KMS-11 (cell line): ENCODE data around the gene KIF16B.

Experiments
- H2AFZ ChIP-seq: fragments of 200-600 bp; sonication (generic); 2 replicates; pipeline ENCODE4 v1.6.1; 2016; ENCODE audit warnings: antibody characterized with exemption, mixed run types, low read depth
- H3K27ac ChIP-seq: fragments of 200-600 bp; sonication (generic); 2 replicates; pipeline ENCODE4 v1.6.1; 2016; ENCODE audit warnings: mild to moderate bottlenecking, mixed run types
- H3K27me3 ChIP-seq: fragments of 200-600 bp; sonication (generic); 2 replicates; pipeline ENCODE4 v1.6.1; 2017; ENCODE audit warnings: mild to moderate bottlenecking, low read depth, mixed run types, moderate library complexity; ENCODE audit not compliant: insufficient read depth
- H3K36me3 ChIP-seq: fragments of 200-600 bp; sonication (generic); 2 replicates; pipeline ENCODE4 v1.6.1; 2017; ENCODE audit warnings: mild to moderate bottlenecking, mixed run types; ENCODE audit not compliant: insufficient read depth
- H3K4me1 ChIP-seq: fragments of 200-600 bp; sonication (generic); 2 replicates; pipeline ENCODE4 v1.6.1; 2016; ENCODE audit warnings: mild to moderate bottlenecking, low read depth, mixed run types; ENCODE audit not compliant: poor library complexity, severe bottlenecking
- H3K4me2 ChIP-seq: fragments of 200-600 bp; sonication (generic); 2 replicates; pipeline ENCODE4 v1.7.0; 2016; ENCODE audit warnings: mild to moderate bottlenecking, mixed run types
- H3K4me3 ChIP-seq: fragments of 200-600 bp; sonication (generic); IDR thresholded peaks from 2 replicates; pipeline ENCODE4 v1.6.1; 2017; ENCODE audit warnings: low read depth, low read length, mixed read lengths; ENCODE audit not compliant: insufficient read depth
- H3K79me2 ChIP-seq: fragments of 200-600 bp; sonication (generic); 2 replicates; pipeline ENCODE4 v1.6.1; 2016; ENCODE audit warnings: low read depth, mixed run types; ENCODE audit not compliant: insufficient read depth
- H3K9ac ChIP-seq: fragments of 200-600 bp; sonication (generic); 2 replicates; pipeline ENCODE4 v1.6.1; 2016; ENCODE audit warnings: mild to moderate bottlenecking, mixed run types
- H4K20me1 ChIP-seq: fragments of 200-600 bp; sonication (generic); 2 replicates; pipeline ENCODE4 v1.6.1; 2016; ENCODE audit warnings: mild to moderate bottlenecking, mixed run types; ENCODE audit not compliant: insufficient read depth
- TF ChIP-seq, protein P1 (sequence below): fragments of 200-600 bp; sonication (generic); conservative IDR thresholded peaks from 2 replicates; pipeline ENCODE4 v1.6.1; 2017; ENCODE audit warnings: low read depth, mild to moderate bottlenecking, antibody characterized with exemption, low read length, moderate library complexity, mixed read lengths

Gene KIF16B

DNA sequence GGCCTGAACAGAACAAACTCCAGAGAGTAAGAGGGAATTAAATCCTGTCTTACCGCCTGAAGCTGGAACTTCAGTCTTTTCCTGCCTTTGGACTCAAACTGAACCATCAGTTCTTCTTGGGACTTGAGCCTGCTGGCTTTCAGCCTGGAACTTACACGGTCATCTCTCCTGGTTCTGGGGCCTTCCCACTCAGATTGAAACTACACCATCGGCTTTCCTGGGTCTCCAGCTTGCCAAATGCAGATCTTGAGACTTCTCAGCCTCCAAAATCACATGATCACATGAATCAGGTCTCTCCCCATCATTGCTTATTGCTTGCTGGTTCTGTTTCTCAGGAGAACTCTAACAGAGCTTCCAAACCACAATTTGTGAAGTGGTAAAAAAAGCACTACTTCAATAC is 276.3 kb downstream of the KIF16B start:
- Histone ChIP-seq H3K36me3 (no peaks in the 10 kb centered on the region), H3K27me3 (no peaks in the 10 kb centered on the region), H3K4me1 (no peaks in the 10 kb centered on the region), H3K4me3 (no peak overlapping the region), H2AFZ (no peak overlapping the region), H3K4me2 (no peak overlapping the region), H4K20me1 (no peaks in the 10 kb centered on the region), H3K79me2 (no peaks in the 10 kb centered on the region), H3K9ac (no peak overlapping the region), H3K27ac (no peak overlapping the region)
- TF ChIP-seq, protein P1, sequence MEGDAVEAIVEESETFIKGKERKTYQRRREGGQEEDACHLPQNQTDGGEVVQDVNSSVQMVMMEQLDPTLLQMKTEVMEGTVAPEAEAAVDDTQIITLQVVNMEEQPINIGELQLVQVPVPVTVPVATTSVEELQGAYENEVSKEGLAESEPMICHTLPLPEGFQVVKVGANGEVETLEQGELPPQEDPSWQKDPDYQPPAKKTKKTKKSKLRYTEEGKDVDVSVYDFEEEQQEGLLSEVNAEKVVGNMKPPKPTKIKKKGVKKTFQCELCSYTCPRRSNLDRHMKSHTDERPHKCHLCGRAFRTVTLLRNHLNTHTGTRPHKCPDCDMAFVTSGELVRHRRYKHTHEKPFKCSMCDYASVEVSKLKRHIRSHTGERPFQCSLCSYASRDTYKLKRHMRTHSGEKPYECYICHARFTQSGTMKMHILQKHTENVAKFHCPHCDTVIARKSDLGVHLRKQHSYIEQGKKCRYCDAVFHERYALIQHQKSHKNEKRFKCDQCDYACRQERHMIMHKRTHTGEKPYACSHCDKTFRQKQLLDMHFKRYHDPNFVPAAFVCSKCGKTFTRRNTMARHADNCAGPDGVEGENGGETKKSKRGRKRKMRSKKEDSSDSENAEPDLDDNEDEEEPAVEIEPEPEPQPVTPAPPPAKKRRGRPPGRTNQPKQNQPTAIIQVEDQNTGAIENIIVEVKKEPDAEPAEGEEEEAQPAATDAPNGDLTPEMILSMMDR = no peak

DNA sequence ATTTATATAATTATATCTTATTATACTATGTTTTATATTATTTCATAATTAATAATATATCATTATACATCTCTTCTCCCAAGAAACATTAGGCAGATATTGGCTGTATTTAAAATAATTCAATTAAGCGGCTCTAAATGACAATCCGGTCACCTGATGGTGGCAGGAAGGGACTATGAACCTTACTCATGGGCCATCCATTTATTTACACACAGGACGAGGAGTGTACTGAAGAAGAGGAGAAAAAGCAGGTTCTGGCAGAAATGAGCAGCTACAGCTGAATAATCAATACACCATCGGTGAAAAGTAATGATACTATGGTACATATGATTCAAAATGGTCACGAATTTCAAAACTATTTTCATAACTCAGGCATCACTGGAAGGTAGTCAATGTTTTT is 277.7 kb downstream of the KIF16B start:
- no peak overlapping the region for H3K4me3 ChIP-seq
- no peaks in the 10 kb centered on the region for H3K79me2 ChIP-seq
- no peaks in the 10 kb centered on the region for H4K20me1 ChIP-seq
- TF ChIP-seq, protein P1 = no peak
- H3K4me1 ChIP-seq = no peaks in the 10 kb centered on the region
- H3K36me3 ChIP-seq = no peaks in the 10 kb centered on the region
- H3K4me2 ChIP-seq = no peak overlapping the region
- no peaks in the 10 kb centered on the region for H3K27me3 ChIP-seq
- H3K9ac ChIP-seq = no peak overlapping the region
- no peak overlapping the region for H3K27ac ChIP-seq
- no peak overlapping the region for H2AFZ ChIP-seq

DNA sequence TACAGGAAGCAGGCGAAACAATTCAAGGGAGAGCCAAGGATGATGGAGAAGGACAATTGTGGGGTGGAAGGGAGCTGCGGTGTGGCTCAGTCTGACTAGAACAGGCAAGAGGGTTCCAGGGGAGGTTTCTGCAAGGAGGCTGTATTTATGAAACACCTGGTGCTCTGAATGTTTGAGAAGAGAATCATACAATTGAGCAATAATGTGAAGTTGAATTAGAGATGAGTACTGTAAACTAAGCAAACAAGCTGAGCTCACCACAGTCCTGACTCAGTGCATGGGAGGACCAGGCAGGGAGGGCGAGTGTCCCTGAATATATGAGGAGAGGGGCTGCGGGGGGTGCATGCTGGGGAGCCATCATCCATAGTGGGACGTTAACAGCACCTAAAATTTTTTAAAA is 279.7 kb downstream of the KIF16B start:
- Histone ChIP-seq H3K4me1 (no peaks in the 10 kb centered on the region), H3K79me2 (no peaks in the 10 kb centered on the region), H3K4me3 (no peak overlapping the region), H3K27ac (no peak overlapping the region), H3K36me3 (no peaks in the 10 kb centered on the region), H2AFZ (no peak overlapping the region), H3K4me2 (no peak overlapping the region), H4K20me1 (no peaks in the 10 kb centered on the region), H3K27me3 (no peaks in the 10 kb centered on the region), H3K9ac (no peak overlapping the region)
- TF ChIP-seq, protein P1 = no peak

DNA sequence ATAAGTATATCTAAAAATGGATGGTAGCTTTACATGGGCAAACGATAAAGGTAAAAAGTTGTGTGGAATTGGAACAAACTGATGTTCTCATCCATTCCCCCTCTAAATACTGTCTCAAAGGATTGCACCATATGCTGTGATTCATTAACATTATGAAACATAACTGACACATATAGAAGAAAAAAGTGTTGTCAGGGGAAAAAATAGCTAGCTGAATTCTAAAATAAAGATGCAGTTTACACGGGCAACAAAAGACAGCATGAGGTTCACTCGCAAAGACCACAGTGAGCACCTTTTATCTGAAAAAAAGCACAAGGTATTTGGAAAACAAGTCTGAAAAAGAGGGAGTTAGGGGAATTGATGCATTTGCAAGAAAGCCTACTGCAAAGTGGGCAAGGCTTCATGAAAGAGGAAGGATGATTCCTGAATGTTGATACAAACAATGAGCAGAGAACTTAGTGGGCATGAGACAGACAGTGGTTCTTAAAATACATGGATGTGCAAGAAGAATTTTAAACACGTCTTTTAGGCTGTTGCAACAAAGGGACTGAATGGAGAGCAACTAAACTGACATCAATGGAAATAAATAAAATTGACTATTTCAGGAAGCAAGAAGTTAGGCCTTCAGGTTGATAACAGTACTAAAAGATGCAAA is 280.9 kb downstream of the KIF16B start:
- H4K20me1 ChIP-seq = no peaks in the 10 kb centered on the region
- H3K4me1 ChIP-seq = no peaks in the 10 kb centered on the region
- TF ChIP-seq, protein P1 = no peak
- no peak overlapping the region for H3K4me2 ChIP-seq
- no peaks in the 10 kb centered on the region for H3K79me2 ChIP-seq
- H2AFZ ChIP-seq = no peak overlapping the region
- no peaks in the 10 kb centered on the region for H3K27me3 ChIP-seq
- no peak overlapping the region for H3K4me3 ChIP-seq
- H3K36me3 ChIP-seq = no peaks in the 10 kb centered on the region
- H3K9ac ChIP-seq = no peak overlapping the region
- H3K27ac ChIP-seq = no peak overlapping the region
